Peyer's patch (tissue), 4 donors: ENCODE measurements around the gene CLTCL1. TPM values are rescaled to one million over a fixed set of nuclear protein-coding genes. Genes with fewer than 3 reads are reported as not detected.

Experiments used
- DNase-seq, 3 donors: peaks; one replicate each; pipeline ENCODE4 v3.0.0-alpha.2; 2017 to 2019
- H3K27ac ChIP-seq, 4 donors: fragments of 200-600 bp; sonication (generic); one replicate each; pipeline ENCODE4 v1.5.1; 2016 to 2019
- H3K27me3 ChIP-seq, 2 donors: fragments of 200-600 bp; sonication (generic); one replicate each; pipeline ENCODE4 v1.5.1; 2019
- H3K36me3 ChIP-seq, 3 donors: fragments of 200-600 bp; sonication (generic); one replicate each; pipeline ENCODE4 v1.5.1; 2016 to 2019
- H3K4me1 ChIP-seq, 4 donors: fragments of 200-600 bp; sonication (generic); one replicate each; pipeline ENCODE4 v1.5.1; 2016 to 2019
- H3K4me3 ChIP-seq, 4 donors: fragments of 200-600 bp; sonication (generic); 1 replicate in 3 of 4; 2 replicates in 1 of 4; pipeline ENCODE4 v1.5.1; 2016 to 2019; ENCODE audit warnings: mild to moderate bottlenecking in 1 of 4
- H3K9me3 ChIP-seq, 4 donors: fragments of 200-600 bp; sonication (generic); one replicate each; pipeline ENCODE4 v1.5.1; 2016 to 2019; ENCODE audit warnings: mild to moderate bottlenecking in 1 of 4
- CTCF ChIP-seq, 6 experiments: fragments of 450-650 bp in 4 of 6; fragments of 200-600 bp in 2 of 6; sonication (generic) in 1 of 6; IDR thresholded peaks; one replicate each; pipeline ENCODE4 v1.5.1; 2017 to 2019; ENCODE audit warnings: antibody characterized with exemption in 6 of 6, mild to moderate bottlenecking in 3 of 6, moderate library complexity in 1 of 6
- POLR2A ChIP-seq, 2 donors: fragments of 450-650 bp; IDR thresholded peaks; one replicate each; pipeline ENCODE4 v1.5.1; 2017; ENCODE audit warnings: antibody characterized with exemption in 2 of 2, mild to moderate bottlenecking in 2 of 2, moderate library complexity in 2 of 2
- total RNA-seq, 4 donors: library from RNA; depleted of rRNA; stranded (reverse); fragments of >200 nt; gene quantifications; one replicate each; pipeline ENCODE4 v1.1.0, GENCODE V29; 2016

Gene CLTCL1
- total RNA-seq, 4 donors from 2014 or later, result 0.47 to 3.9 (median 3.0) TPM

GRCh38 chr22:19231986-19232385 lies 59.5 kb downstream of the CLTCL1 start:
- Histone ChIP-seq H3K9me3 (no peaks in the 10 kb centered on the region), H3K27ac (no peak overlapping the region), H3K36me3 (no peaks in the 10 kb centered on the region), H3K4me1 (no peaks in the 10 kb centered on the region), H3K4me3 (no peak overlapping the region), H3K27me3 (no peaks in the 10 kb centered on the region)
- TF ChIP-seq CTCF (IDR thresholded peaks at IDR 0.05), result no peak
- TF ChIP-seq POLR2A (IDR thresholded peaks at IDR 0.05), result no peak
- DNase-seq, result no peak

GRCh38 chr22:19229600-19229999 lies 61.9 kb downstream of the CLTCL1 start:
- Histone ChIP-seq H3K4me3 (no peak overlapping the region), H3K36me3 (no peaks in the 10 kb centered on the region), H3K27me3 (no peaks in the 10 kb centered on the region), H3K27ac (no peak overlapping the region), H3K4me1 (no peaks in the 10 kb centered on the region), H3K9me3 (no peaks in the 10 kb centered on the region)
- TF ChIP-seq POLR2A (IDR thresholded peaks at IDR 0.05), result no peak
- no peak for TF ChIP-seq CTCF (IDR thresholded peaks at IDR 0.05)
- no peak for DNase-seq

GRCh38 chr22:19228179-19228578 lies 63.3 kb downstream of the CLTCL1 start:
- H3K27me3 ChIP-seq, result no peaks in the 10 kb centered on the region
- no peaks in the 10 kb centered on the region for H3K4me1 ChIP-seq
- H3K4me3 ChIP-seq, result no peak overlapping the region
- no peaks in the 10 kb centered on the region for H3K9me3 ChIP-seq
- no peak for DNase-seq
- TF ChIP-seq CTCF (IDR thresholded peaks at IDR 0.05) (no peak), POLR2A (IDR thresholded peaks at IDR 0.05) (no peak)
- H3K36me3 ChIP-seq, result no peaks in the 10 kb centered on the region
- H3K27ac ChIP-seq, result no peak overlapping the region

- H3K27me3 ChIP-seq, result no peaks in the 10 kb centered on the region
- no peaks in the 10 kb centered on the region for H3K9me3 ChIP-seq
- no peak for TF ChIP-seq POLR2A (IDR thresholded peaks at IDR 0.05)
- no peak for TF ChIP-seq CTCF (IDR thresholded peaks at IDR 0.05)
- H3K36me3 ChIP-seq, result no peaks in the 10 kb centered on the region
- H3K4me1 ChIP-seq, result no peaks in the 10 kb centered on the region
- no peak overlapping the region for H3K27ac ChIP-seq
- no peak overlapping the region for H3K4me3 ChIP-seq
- no peak for DNase-seq
Measured at GRCh38 chr22:19226428-19226827, 65.1 kb downstream of the CLTCL1 start.

GRCh38 chr22:19225560-19225959 lies 66.0 kb downstream of the CLTCL1 start:
- no peak for TF ChIP-seq POLR2A (IDR thresholded peaks at IDR 0.05)
- no peak for TF ChIP-seq CTCF (IDR thresholded peaks at IDR 0.05)

GRCh38 chr22:19224985-19225384 lies 66.5 kb downstream of the CLTCL1 start:
- no peak for TF ChIP-seq CTCF (IDR thresholded peaks at IDR 0.05)
- no peak for TF ChIP-seq POLR2A (IDR thresholded peaks at IDR 0.05)
- H3K27me3 ChIP-seq, result no peaks in the 10 kb centered on the region
- no peak overlapping the region for H3K27ac ChIP-seq
- no peaks in the 10 kb centered on the region for H3K9me3 ChIP-seq
- H3K4me1 ChIP-seq, result no peaks in the 10 kb centered on the region
- H3K36me3 ChIP-seq, result no peaks in the 10 kb centered on the region
- no peak for DNase-seq
- H3K4me3 ChIP-seq, result no peak overlapping the region

More at GRCh38 chr22:19225560-19225959, 66.0 kb downstream of the CLTCL1 start:
- no peak for DNase-seq
- H3K9me3 ChIP-seq, result no peaks in the 10 kb centered on the region
- no peaks in the 10 kb centered on the region for H3K36me3 ChIP-seq
- H3K4me3 ChIP-seq, result no peak overlapping the region
- no peaks in the 10 kb centered on the region for H3K27me3 ChIP-seq
- H3K4me1 ChIP-seq, result no peaks in the 10 kb centered on the region
- no peak overlapping the region for H3K27ac ChIP-seq
